ENCODE measurements around the gene CLMN. TPM values are rescaled to one million over a fixed set of nuclear protein-coding genes. Genes with fewer than 3 reads are reported as not detected.
"Not testable (repeated sequence)": the region's sequence is repeated elsewhere in the genome, so short reads cannot be mapped to it uniquely, and the experiment has no call there.

The CLMN gene
- total RNA-seq, 1 experiment from 2014 or later, result 1.2 TPM

DNA sequence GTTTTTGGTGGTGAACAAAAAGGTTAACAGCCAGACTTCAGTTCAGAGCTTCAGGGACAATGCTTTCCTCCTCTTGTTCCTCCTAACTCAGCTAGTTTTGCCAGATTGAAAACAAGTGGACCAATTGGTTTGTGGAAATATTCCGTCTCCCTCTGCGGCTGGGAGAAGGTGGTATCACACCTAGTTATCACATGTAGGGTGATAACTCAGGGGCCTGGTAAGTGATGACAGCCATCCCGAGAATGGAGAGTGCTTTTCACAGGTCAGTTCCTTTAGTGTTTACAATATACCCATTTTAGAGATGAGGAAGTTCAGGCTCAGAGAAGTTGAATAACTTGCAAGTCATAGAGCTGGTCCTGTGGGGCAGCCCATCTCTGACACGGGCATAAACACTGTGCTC lies 101.7 kb downstream of the CLMN start:
- DNase-seq, result no peak
- Histone ChIP-seq H3K9me3 (no peaks in the 10 kb centered on the region), H3K36me3 (no peaks in the 10 kb centered on the region), H3K4me3 (no peak overlapping the region), H3K27me3 (no peaks in the 10 kb centered on the region)

DNA sequence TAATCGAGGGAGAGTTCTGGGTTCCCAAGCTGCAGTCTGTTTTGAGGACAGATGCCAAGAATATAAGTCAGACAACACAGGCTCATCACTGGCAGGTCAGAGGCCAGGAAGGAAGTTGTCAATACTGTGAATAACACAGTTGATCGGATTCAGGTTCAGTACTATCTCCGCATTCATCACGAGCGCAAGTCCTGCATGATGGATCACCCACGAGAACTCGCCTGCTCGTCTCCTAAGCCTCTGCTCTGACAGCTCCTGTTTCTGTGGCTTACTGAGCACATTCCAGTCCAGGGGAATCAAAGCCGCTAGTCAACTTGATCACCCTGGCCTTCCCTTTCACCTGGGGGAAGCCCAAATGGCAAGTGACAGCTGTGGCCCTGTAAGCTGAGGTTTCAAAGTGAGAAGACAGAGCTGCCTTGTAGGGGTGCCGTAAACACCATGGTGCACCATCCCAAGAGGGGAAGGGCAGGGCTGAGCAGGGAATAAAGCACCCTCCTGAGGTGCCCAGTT lies 102.3 kb downstream of the CLMN start:
- Histone ChIP-seq H3K9me3 (no peaks in the 10 kb centered on the region), H3K27me3 (no peaks in the 10 kb centered on the region), H3K4me3 (no peak overlapping the region), H3K36me3 (no peaks in the 10 kb centered on the region)
- DNase-seq, result no peak

DNA sequence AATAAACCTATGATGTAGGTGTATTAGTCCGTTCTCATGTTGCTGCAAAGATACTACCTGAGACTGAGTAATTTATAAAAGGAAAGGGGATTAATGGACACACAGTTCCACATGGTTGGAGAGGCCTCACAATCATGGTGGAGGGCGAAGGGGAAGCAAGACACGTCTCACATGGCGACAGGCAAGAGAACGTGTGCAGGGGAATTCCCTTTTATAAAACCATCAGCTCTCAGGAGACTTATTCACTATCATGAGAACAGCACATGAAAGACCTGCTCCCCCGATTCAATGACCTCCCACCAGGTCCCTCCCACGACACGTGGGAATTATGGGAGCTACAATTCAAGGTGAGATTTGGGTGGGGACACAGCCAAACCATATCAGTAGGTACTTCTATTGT lies 103.7 kb downstream of the CLMN start:
- Histone ChIP-seq H3K9me3 (no peaks in the 10 kb centered on the region), H3K4me3 (no peak overlapping the region), H3K36me3 (no peaks in the 10 kb centered on the region), H3K27me3 (no peaks in the 10 kb centered on the region)
- no peak for DNase-seq

DNA sequence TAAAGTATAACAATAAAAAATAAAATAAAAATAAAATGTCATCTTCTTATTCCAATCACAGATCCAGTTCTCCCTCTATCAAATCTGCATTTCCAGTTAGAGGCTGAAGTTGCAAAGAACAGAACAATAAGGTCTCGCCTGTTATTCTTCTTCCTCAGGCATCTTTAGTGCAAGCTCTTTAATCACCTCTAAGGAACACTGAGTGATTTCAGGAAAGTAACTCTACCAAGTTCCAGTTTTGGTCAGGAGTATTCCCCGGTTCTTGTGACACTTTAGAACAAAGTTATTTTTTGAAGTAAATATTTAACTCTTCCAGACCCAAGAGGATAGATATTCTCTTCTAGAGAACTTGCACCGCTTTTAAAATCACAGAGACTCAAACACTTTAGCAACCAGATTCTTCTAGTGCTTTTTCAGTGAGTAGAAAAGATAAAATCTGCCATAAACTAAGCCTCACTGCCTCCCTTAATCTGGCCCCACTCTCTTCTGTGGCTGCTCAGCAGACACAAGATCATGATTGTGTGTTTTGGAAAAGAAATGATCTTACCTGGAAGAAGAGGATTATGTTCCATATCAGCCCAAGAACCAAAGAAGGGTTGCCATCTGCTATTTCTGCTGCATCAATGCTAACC lies 104.5 kb downstream of the CLMN start:
- Histone ChIP-seq H3K36me3 (no peaks in the 10 kb centered on the region), H3K4me3 (no peak overlapping the region), H3K27me3 (no peaks in the 10 kb centered on the region), H3K9me3 (no peaks in the 10 kb centered on the region)
- DNase-seq, result no peak

DNA sequence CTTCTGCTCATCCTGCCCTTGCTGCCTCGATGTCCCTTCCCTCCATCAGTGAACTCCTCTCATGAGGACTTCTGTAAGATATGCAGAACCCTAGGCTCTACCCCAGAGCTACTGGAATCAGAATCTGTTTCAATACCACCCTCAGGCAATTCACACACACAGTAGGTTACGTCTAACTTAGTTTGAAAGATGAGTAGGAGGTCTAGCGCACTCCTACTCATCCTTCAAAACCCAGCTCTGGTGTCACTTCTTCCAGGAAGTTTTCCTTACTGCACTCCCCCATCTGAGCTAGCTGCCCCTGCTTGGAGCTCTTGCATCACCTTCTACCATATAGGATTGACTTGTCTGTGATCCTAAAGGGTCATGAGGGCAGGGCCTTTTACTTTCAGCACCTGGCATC lies 105.9 kb downstream of the CLMN start:
- Histone ChIP-seq H3K9me3 (no peaks in the 10 kb centered on the region), H3K27me3 (no peaks in the 10 kb centered on the region), H3K36me3 (no peaks in the 10 kb centered on the region), H3K4me3 (no peak overlapping the region)
- no peak for DNase-seq

DNA sequence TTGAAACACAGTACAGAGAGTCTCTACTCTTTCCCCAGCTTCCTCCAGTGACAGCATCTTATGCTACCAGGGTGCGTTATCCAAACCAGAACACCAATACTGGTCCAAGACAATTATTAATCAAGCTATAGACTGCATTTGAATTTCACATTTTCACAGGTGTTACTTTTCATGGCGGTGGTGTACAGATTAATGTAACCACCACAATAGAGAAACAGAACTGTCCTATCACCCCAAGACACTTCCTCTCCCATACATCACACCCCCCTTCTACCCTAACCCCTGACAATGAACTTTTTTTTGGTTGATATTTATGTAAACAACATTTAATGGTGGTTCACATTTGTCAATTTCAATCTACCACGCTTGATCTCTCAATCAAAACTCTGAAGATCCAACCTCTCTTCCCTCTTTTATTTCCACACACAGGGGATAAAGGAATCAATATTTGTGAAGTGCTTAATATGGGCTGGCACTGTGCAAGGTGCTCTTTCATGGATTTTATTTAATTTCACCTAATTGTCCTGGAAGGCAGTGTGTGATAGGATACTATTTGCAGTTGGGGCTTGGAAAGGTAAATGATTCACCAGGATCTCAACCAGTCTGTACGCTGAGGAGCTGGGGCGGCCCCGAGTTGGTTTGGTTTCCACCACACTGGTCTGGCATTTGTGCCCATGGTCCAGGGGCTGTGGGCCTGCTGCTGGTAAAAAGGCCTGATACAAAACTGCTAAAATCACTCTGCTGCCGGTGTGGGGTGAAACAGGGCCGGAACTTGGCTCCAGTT lies 107.8 kb downstream of the CLMN start:
- no peak for DNase-seq
- H3K9me3 ChIP-seq, result no peaks in the 10 kb centered on the region
- H3K4me3 ChIP-seq, result no peak overlapping the region
- no peaks in the 10 kb centered on the region for H3K36me3 ChIP-seq
- H3K27me3 ChIP-seq, result no peaks in the 10 kb centered on the region

DNA sequence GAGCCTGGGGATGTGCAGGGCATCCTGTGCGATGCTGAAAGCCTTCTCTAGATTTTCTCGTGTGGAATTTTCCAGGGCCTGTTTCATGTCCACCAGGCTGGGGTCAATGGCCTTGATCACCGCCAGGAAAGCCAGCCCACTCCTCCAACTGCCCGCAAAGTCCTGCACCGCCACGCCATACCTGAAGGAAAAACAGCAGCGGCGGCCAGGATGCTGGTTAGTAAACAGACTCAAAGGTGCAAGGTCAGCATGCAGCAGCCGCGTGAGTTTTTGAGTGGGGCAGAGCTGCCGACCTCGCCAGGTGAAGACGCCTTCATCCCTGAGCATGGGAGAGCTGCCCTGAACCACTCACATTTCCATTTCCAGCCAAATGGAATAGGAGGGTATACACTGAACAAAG lies 109.0 kb downstream of the CLMN start:
- Histone ChIP-seq H3K9me3 (no peaks in the 10 kb centered on the region), H3K27me3 (no peaks in the 10 kb centered on the region), H3K36me3 (no peaks in the 10 kb centered on the region), H3K4me3 (no peak overlapping the region)
- DNase-seq, result no peak

DNA sequence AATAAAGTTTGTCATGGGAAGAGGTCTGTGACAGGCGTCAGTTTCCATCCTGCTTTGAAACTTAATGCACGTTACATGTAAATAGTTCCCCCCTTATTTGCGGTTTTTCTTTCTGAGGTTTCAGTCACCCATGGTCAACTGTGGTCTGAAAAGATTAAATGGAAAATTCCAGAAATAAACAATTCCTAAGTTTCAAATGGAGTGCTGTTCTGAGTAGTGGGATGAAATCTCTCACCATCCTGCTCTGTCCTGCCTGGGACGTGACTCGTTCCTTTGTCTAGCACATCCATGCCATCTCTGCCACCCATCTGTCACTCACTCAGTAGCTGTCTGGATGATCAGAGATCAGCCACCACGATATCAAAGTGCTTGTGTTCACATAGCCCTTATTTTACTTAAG lies 111.1 kb downstream of the CLMN start:
- no peak for DNase-seq
- no peaks in the 10 kb centered on the region for H3K9me3 ChIP-seq
- H3K4me3 ChIP-seq, result no peak overlapping the region
- no peaks in the 10 kb centered on the region for H3K27me3 ChIP-seq
- no peaks in the 10 kb centered on the region for H3K36me3 ChIP-seq

DNA sequence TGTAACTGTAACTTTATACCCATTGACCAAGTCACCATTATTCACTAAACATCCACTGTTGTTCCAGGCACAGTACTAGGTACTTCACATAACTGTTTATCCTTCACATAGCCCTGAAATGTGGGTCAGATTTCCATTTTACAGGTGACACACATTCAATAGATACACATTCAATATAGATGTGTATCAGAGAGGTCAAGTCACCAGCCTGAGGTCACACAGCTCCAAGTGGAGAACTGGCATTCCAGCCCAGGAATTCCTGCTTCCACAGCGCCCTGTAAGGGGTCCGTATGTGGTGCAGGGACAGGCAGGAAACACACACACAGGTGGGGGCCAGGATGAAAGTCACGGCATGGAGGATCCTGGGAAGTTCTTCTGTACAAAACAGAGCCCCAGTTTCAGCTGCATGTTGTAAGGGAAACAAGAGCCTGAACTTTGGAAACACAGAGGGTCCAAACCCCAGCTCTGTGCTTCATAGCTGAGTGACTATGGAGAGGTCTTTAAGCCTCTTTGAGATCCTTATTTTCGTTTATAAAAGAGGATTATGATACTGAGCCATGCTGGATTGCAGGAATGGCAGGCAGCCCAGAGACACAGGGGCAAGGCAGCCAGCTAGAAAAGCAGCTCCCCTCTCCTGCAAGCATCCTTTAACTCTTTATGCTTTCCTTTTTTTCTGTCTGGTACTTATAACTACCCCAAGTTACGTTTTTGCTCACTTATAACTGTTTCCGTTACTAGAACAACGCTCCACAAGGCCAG lies 112.1 kb downstream of the CLMN start:
- H3K4me3 ChIP-seq, result no peak overlapping the region
- H3K36me3 ChIP-seq, result no peaks in the 10 kb centered on the region
- H3K9me3 ChIP-seq, result no peaks in the 10 kb centered on the region
- H3K27me3 ChIP-seq, result no peaks in the 10 kb centered on the region
- no peak for DNase-seq

DNA sequence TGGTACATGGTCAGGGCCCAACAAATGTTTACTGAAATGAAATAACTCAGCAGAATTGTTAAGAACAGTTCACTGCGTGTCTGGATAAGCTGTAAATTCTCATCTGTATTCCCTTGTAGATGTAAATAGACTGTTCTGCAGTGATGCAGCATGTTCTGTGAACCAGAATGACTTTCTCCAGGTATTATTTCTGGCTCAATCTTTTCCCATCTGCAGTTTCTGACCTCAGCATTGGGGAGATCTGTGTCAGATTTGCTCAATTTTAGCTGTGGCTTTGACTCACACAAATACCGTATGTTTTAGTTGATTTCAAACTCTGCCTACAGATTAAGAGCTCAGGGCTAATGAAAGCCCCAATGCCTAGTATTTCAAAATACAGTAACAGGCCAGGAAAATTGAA lies 113.2 kb downstream of the CLMN start:
- DNase-seq, result no peak
- H3K27me3 ChIP-seq, result no peaks in the 10 kb centered on the region
- no peaks in the 10 kb centered on the region for H3K9me3 ChIP-seq
- H3K4me3 ChIP-seq, result no peak overlapping the region
- no peaks in the 10 kb centered on the region for H3K36me3 ChIP-seq

DNA sequence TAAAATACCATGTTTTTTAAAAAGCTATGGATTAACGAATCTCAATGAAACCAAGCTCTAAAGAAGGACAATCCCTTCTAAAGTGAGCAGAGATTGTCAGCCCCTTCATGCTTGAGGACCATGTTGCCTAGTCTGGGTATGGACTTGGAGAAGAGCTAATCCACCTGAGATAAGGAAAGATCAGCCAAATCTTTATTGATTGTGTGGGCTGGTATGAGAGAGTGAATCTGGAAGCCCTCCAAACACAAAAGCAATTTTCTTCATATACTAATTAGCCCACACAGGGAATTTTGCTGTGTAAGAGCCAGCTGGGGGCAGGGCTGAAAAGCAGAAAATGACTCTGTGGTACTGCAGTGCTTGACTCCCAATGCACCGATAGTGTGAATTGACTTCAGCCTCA lies 115.0 kb downstream of the CLMN start:
- no peaks in the 10 kb centered on the region for H3K36me3 ChIP-seq
- no peak overlapping the region for H3K4me3 ChIP-seq
- no peak for DNase-seq
- no peaks in the 10 kb centered on the region for H3K9me3 ChIP-seq
- no peaks in the 10 kb centered on the region for H3K27me3 ChIP-seq

DNA sequence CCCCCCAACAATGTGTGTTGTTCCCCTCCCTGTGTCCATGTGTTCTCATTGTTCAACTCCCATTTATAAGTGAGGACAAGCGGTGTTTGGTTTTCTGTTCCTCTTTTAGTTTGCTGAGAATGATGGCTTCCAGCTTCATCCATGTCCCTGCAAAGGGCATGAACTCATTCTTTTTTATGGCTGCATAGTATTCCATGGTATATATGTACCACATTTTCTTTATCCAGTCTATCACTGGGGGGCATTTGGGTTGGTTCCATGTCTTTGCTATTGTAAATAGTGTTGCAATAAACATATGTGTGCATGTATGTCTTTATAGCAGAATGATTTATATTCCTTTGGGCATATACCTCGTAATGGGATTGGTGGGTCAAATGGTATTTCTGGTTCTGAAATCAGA lies 118.0 kb downstream of the CLMN start:
- not testable (repeated sequence) for DNase-seq, H3K4me3 ChIP-seq, H3K36me3 ChIP-seq, H3K27me3 ChIP-seq, H3K9me3 ChIP-seq

DNA sequence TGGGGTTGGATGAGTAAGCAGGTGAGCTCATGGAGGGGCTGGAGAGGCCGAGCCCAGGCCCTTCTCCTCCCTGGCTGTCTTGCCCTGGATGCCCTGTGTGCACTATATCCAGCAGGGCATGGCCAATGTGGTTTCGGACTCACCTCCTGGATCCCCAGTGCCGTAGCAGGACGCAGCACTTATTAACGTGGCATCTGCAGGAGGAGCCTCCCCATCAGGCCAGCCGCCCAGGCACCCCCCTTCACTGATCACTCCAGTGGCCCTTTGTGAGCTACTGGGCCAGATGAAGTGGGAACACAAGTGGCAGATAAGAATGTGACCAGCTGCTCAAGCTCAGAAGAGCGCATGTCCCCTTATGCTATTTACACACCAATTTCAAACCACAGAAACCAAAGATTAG lies 119.3 kb downstream of the CLMN start:
- Histone ChIP-seq H3K27me3 (no peaks in the 10 kb centered on the region), H3K36me3 (no peaks in the 10 kb centered on the region), H3K4me3 (no peak overlapping the region), H3K9me3 (no peaks in the 10 kb centered on the region)
- DNase-seq, result no peak

DNA sequence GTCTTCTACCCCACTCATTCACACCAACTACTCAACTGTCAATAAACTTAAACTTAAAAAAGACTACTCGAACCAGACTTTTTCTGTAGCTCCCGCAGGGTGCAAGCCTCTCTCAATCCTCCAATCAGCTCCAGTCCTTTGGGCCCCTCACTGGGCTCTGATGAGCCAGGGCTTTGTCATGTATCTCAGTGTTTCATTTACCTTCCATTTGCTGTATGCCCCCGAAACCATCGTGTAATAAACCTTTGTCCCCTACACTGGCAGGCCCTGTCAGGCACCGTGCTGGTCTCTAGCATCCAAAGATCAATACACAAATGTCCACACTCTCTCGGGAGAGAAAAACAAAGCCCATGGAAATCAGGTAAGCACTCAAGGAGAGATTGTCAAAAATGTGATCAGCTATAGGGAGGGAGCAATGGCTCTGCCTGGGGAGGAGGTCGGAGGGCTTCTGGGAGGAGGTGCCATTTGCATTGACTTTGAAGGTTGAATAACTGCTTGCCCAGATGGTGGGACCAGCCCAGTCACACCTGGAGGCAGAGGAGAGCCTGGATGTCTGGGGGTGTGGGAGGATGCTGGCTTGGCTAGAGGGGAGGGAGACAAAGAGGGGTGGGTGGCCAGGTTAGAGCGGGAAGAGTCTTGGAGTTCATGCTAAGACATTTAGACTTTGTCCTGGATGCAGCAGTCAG lies 120.3 kb downstream of the CLMN start:
- Histone ChIP-seq H3K4me3 (no peak overlapping the region), H3K36me3 (no peaks in the 10 kb centered on the region), H3K27me3 (no peaks in the 10 kb centered on the region), H3K9me3 (no peaks in the 10 kb centered on the region)
- no peak for DNase-seq

DNA sequence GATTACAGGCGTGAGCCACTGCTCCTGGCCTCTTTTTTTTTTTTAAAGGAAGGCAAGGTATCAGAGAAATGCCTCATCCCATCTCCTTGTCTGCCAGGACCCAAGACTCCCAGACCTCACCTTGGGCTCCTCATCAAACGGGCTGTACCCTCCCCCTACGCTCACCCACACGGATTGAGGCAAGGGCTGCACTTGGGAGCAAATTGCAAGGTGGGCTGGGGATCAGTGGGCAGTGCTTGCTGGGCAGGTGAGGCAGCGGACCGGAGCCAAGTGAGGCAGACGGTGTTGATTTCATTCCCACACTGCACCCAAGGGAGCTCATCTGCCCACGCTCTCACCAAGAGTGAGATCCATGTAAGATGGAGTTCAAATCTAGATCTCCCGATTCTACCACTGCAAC lies 121.4 kb downstream of the CLMN start:
- H3K9me3 ChIP-seq, result no peaks in the 10 kb centered on the region
- DNase-seq, result no peak
- no peaks in the 10 kb centered on the region for H3K36me3 ChIP-seq
- H3K4me3 ChIP-seq, result no peak overlapping the region
- H3K27me3 ChIP-seq, result no peaks in the 10 kb centered on the region

DNA sequence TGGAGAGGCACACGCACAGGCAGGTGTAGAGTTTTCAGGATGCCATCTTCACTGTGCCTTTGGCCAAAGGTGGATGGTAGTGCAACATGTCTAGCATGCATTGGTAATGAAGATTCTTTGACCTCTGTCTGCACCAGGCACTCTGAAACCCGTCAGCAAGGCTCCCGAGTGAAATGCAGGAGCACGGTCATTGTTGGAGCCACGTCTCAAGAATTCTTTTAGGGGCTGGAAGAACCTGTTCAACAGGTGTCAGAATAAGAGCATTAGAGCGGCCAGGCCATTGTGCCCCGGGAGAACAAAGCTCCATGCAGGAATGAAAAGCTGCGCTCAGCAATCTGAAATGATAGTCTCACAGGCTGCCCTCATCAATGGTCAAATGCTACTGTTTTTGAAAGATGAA lies 122.2 kb downstream of the CLMN start:
- no peaks in the 10 kb centered on the region for H3K9me3 ChIP-seq
- no peaks in the 10 kb centered on the region for H3K36me3 ChIP-seq
- no peak overlapping the region for H3K4me3 ChIP-seq
- no peak for DNase-seq
- H3K27me3 ChIP-seq, result no peaks in the 10 kb centered on the region
